H1 (cell line): ENCODE measurements around the gene PTMS. TPM values are rescaled to one million over a fixed set of nuclear protein-coding genes. Genes with fewer than 3 reads are reported as not detected.

Experiments used
- CTCF ChIA-PET: fragments of 300-600 bp; sonication (Branson Sonifier 250); formaldehyde crosslinking; loops from one replicate; lab custom pipeline; 2021; ENCODE audit not compliant: partially characterized antibody; lab: Charles Lee
- POLR2A ChIA-PET: fragments of 300-600 bp; sonication (Branson Sonifier 250); formaldehyde crosslinking; loops from one replicate; lab custom pipeline; 2021; ENCODE audit warnings: inconsistent platforms; ENCODE audit not compliant: partially characterized antibody; lab: Charles Lee
- DNase-seq, 2 experiments: peaks; one replicate each; pipeline versions ENCODE4 v3.0.0 to v3.0.0-alpha.2; 2010 to 2022; ENCODE audit warnings: low spot score in 2 of 2, low read depth in 1 of 2, mixed read lengths in 1 of 2
- FAIRE-seq: peaks from 2 replicates; lab custom pipeline; 2011; peaks lifted over from hg19 to GRCh38; lab: Jason Lieb, UNC
- H2AFZ ChIP-seq: 2 replicates; pipeline ENCODE4 v1.8.1; 2012; ENCODE audit warnings: low read length, inconsistent platforms
- H2AK5ac ChIP-seq: 2 replicates; pipeline ENCODE4 v1.6.1; 2013; ENCODE audit warnings: low read depth, low read length
- H2BK120ac ChIP-seq: replicated peaks from 2 replicates; pipeline ENCODE3; 2013; ENCODE audit warnings: low read depth, low read length, inconsistent platforms
- H2BK12ac ChIP-seq: 2 replicates; pipeline ENCODE4 v1.6.1; 2013; ENCODE audit warnings: low read depth, low read length
- H2BK15ac ChIP-seq: 2 replicates; pipeline ENCODE4 v1.6.1; 2013; ENCODE audit warnings: low read length
- H2BK20ac ChIP-seq: 2 replicates; pipeline ENCODE4 v1.6.1; 2013; ENCODE audit warnings: low read length
- H2BK5ac ChIP-seq: 2 replicates; pipeline ENCODE4 v1.6.1; 2013; ENCODE audit warnings: low read depth, low read length
- H3K14ac ChIP-seq: 2 replicates; pipeline ENCODE4 v1.6.1; 2013; ENCODE audit warnings: inconsistent platforms; ENCODE audit not compliant: insufficient read length
- H3K18ac ChIP-seq: 2 replicates; pipeline ENCODE4 v1.6.1; 2013; ENCODE audit warnings: low read length; ENCODE audit errors: extremely low read depth
- H3K23ac ChIP-seq: 2 replicates; pipeline ENCODE4 v1.6.1; 2013; ENCODE audit warnings: inconsistent platforms; ENCODE audit not compliant: insufficient read length
- H3K23me2 ChIP-seq: 2 replicates; pipeline ENCODE4 v1.6.1; 2013; ENCODE audit warnings: low read depth, low read length
- H3K27ac ChIP-seq: 2 replicates; pipeline ENCODE4 v1.6.1; 2011; ENCODE audit warnings: low read depth, low read length, inconsistent platforms
- H3K27me3 ChIP-seq, 4 experiments: replicated peaks in 1 of 4; 1 replicate in 1 of 4; 2 replicates in 3 of 4; pipeline versions ENCODE4 v1.6.1 to v1.8.1; 2011 to 2013; ENCODE audit warnings: low read length in 3 of 4, mild to moderate bottlenecking in 3 of 4, inconsistent platforms in 2 of 4, mixed read lengths in 2 of 4, moderate library complexity in 1 of 4; ENCODE audit not compliant: control insufficient read depth in 3 of 4, insufficient read depth in 3 of 4; ENCODE audit errors: extremely low read depth in 1 of 4
- H3K36me3 ChIP-seq, 4 experiments: 2 replicates each; pipeline versions ENCODE4 v1.6.1 to v1.8.1; 2011 to 2013; ENCODE audit warnings: mild to moderate bottlenecking in 4 of 4, low read length in 3 of 4, moderate library complexity in 2 of 4, control low read depth in 1 of 4, inconsistent platforms in 1 of 4; ENCODE audit not compliant: insufficient read depth in 4 of 4, control insufficient read depth in 2 of 4
- H3K4ac ChIP-seq: replicated peaks from 2 replicates; pipeline ENCODE3; 2013; ENCODE audit warnings: low read length, low read depth, mixed read lengths, inconsistent platforms; ENCODE audit not compliant: insufficient read length
- H3K4me1 ChIP-seq, 4 experiments: replicated peaks in 1 of 4; 1 replicate in 1 of 4; 2 replicates in 3 of 4; pipeline versions ENCODE4 v1.6.1 to v1.8.1; 2011 to 2013; ENCODE audit warnings: low read length in 3 of 4, inconsistent platforms in 2 of 4, mixed read lengths in 1 of 4; ENCODE audit not compliant: insufficient read depth in 4 of 4, control insufficient read depth in 3 of 4
- H3K4me2 ChIP-seq, 2 experiments: 2 replicates each; pipeline versions ENCODE4 v1.6.1 to v1.8.1; 2011 to 2013; ENCODE audit warnings: low read depth in 2 of 2, low read length in 2 of 2, control low read depth in 1 of 2, inconsistent platforms in 1 of 2, mild to moderate bottlenecking in 1 of 2; ENCODE audit not compliant: insufficient read depth in 1 of 2
- H3K4me3 ChIP-seq, 4 experiments: fragments of 200-600, 300-600 bp in 1 of 4; sonication (generic), shearing (Covaris generic), sonication (Bioruptor Twin) in 1 of 4; 2 replicates each; pipeline versions ENCODE4 v1.5.1 to v1.8.1; 2011 to 2016; ENCODE audit warnings: low read length in 4 of 4, low read depth in 3 of 4, control low read depth in 2 of 4, inconsistent platforms in 2 of 4, mild to moderate bottlenecking in 2 of 4, mixed read lengths in 1 of 4, moderate library complexity in 1 of 4; ENCODE audit not compliant: insufficient read depth in 2 of 4; ENCODE audit errors: extremely low read depth in 1 of 4
- H3K56ac ChIP-seq: replicated peaks from 2 replicates; pipeline ENCODE3; 2013; ENCODE audit warnings: low read depth, mild to moderate bottlenecking, mixed read lengths, low read length, inconsistent platforms; ENCODE audit not compliant: insufficient read length
- H3K79me1 ChIP-seq: 2 replicates; pipeline ENCODE4 v1.6.1; 2013; ENCODE audit warnings: low read depth, low read length, control low read depth
- H3K79me2 ChIP-seq, 2 experiments: 2 replicates each; pipeline versions ENCODE4 v1.6.1 to v1.8.1; 2012 to 2013; ENCODE audit warnings: low read length in 2 of 2, mild to moderate bottlenecking in 2 of 2, inconsistent platforms in 1 of 2; ENCODE audit not compliant: insufficient read depth in 2 of 2, control insufficient read depth in 1 of 2
- H3K9ac ChIP-seq, 4 experiments: replicated peaks in 1 of 4; 1 replicate in 1 of 4; 2 replicates in 3 of 4; pipeline versions ENCODE4 v1.6.1 to v1.8.1; 2011 to 2013; ENCODE audit warnings: low read depth in 3 of 4, low read length in 3 of 4, control low read depth in 2 of 4, mild to moderate bottlenecking in 2 of 4, moderate library complexity in 2 of 4, inconsistent platforms in 1 of 4; ENCODE audit errors: extremely low read depth in 1 of 4
- H3K9me3 ChIP-seq, 2 experiments: 2 replicates each; pipeline versions ENCODE4 v1.6.1 to v1.8.1; 2012 to 2013; ENCODE audit warnings: mild to moderate bottlenecking in 2 of 2, moderate library complexity in 2 of 2, control low read depth in 1 of 2, inconsistent platforms in 1 of 2, low read depth in 1 of 2, low read length in 1 of 2, mixed read lengths in 1 of 2; ENCODE audit not compliant: insufficient read depth in 2 of 2
- H4K20me1 ChIP-seq, 2 experiments: replicated peaks in 1 of 2; 2 replicates each; pipeline versions ENCODE3 to v1.8.1; 2011 to 2013; ENCODE audit warnings: inconsistent platforms in 2 of 2, low read length in 2 of 2, mild to moderate bottlenecking in 1 of 2; ENCODE audit not compliant: insufficient read depth in 2 of 2, control insufficient read depth in 1 of 2
- H4K5ac ChIP-seq: 2 replicates; pipeline ENCODE4 v1.6.1; 2013; ENCODE audit warnings: low read length, low read depth, mixed read lengths, inconsistent platforms; ENCODE audit not compliant: insufficient read length
- H4K8ac ChIP-seq: 2 replicates; pipeline ENCODE4 v1.8.0; 2013; ENCODE audit warnings: mild to moderate bottlenecking, moderate library complexity, low read length, inconsistent platforms; ENCODE audit not compliant: insufficient read depth; ENCODE audit errors: extremely low read depth
- H4K91ac ChIP-seq: replicated peaks from 2 replicates; pipeline ENCODE3; 2013; ENCODE audit warnings: low read length, mixed read lengths, inconsistent platforms; ENCODE audit not compliant: insufficient read length
- BACH1 ChIP-seq: IDR thresholded peaks from 2 replicates; pipeline ENCODE4 v1.6.1; 2012; ENCODE audit warnings: low read length, improper control_type of control experiment
- CEBPB ChIP-seq: IDR thresholded peaks from 2 replicates; pipeline ENCODE4 v1.6.1; 2012; ENCODE audit warnings: low read depth, low read length
- CTBP2 ChIP-seq: IDR thresholded peaks from 2 replicates; pipeline ENCODE4 v1.7.0; 2011; ENCODE audit warnings: borderline replicate concordance, mild to moderate bottlenecking, moderate library complexity, mixed read lengths, low read length; ENCODE audit not compliant: insufficient read depth, insufficient read length
- JUND ChIP-seq: IDR thresholded peaks from 2 replicates; pipeline ENCODE4 v1.6.1; 2011; ENCODE audit warnings: mild to moderate bottlenecking, improper control_type of control experiment, low read length
- KDM1A ChIP-seq: fragments of 200-600, 300-600 bp; sonication (generic); IDR thresholded peaks from 2 replicates; pipeline ENCODE4 v1.7.1; 2016; ENCODE audit warnings: mild to moderate bottlenecking, low read length, borderline replicate concordance
- KDM4A ChIP-seq: IDR thresholded peaks from one replicate; pipeline ENCODE4 v1.7.1; 2012; ENCODE audit warnings: low read depth, mild to moderate bottlenecking, moderate library complexity, low read length, inconsistent platforms; ENCODE audit not compliant: severe bottlenecking
- SIN3A ChIP-seq, 2 experiments: IDR thresholded peaks in 1 of 2; conservative IDR thresholded peaks in 1 of 2; 2 replicates each; pipeline ENCODE4 v1.6.1; 2011 to 2012; ENCODE audit warnings: low read length in 2 of 2, improper control_type of control experiment in 1 of 2, low read depth in 1 of 2, mild to moderate bottlenecking in 1 of 2
- SUZ12 ChIP-seq: fragments of 200-600 bp; sonication (generic); IDR thresholded peaks from 2 replicates; pipeline ENCODE4 v1.6.1; 2012; ENCODE audit warnings: mild to moderate bottlenecking, inconsistent platforms, low read length, moderate library complexity, mixed read lengths
- WGBS, 2 experiments: shearing (Covaris generic) in 1 of 2; methylation state at CpG; one replicate each; pipeline versions ENCODE4 v1.1.6 to v1.1.7; 2013 to 2015; ENCODE audit warnings: low lambda C conversion rate in 2 of 2, mixed read lengths in 2 of 2, inconsistent platforms in 1 of 2, low coverage in 1 of 2, missing lambda C conversion rate in 1 of 2; ENCODE audit not compliant: insufficient replicate concordance in 2 of 2, insufficient coverage in 1 of 2, insufficient read length in 1 of 2; ENCODE audit errors: extremely low coverage in 1 of 2, missing lambda C conversion rate in 1 of 2; 5-methylcytosine and 5-hydroxymethylcytosine counted together
- polyA plus RNA-seq, 7 experiments: library from polyadenylated mRNA; depleted of rRNA in 3 of 7; stranded (reverse) in 5 of 7; unstranded in 2 of 7; fragments of >200 nt in 5 of 7; fragments of 200-250 nt in 2 of 7; gene quantifications; 1 replicate in 5 of 7; 2 replicates in 1 of 7; 4 replicates in 1 of 7; pipeline versions ENCODE4 v1.2.1 to v1.2.3, GENCODE V29; 2011 to 2013; ENCODE audit warnings: missing spikeins in 2 of 7, mixed read lengths in 2 of 7
- total RNA-seq: library from RNA; stranded (reverse); fragmentation: NEBNext Ultra II Directional; extraction: Animal tissue kit (Norgen Biotek cat#: 25700); gene quantifications from 2 replicates; pipeline ENCODE4 v1.2.1, GENCODE V29; 2021
- TF ChIP-seq, protein P1 (sequence below), 3 experiments: IDR thresholded peaks; 1 replicate in 2 of 3; 2 replicates in 1 of 3; pipeline versions ENCODE4 v1.5.1 to v1.6.1; 2011; ENCODE audit warnings: low read length in 3 of 3, mild to moderate bottlenecking in 3 of 3, inconsistent platforms in 2 of 3, low read depth in 1 of 3, moderate library complexity in 1 of 3; ENCODE audit not compliant: insufficient read depth in 1 of 3; ENCODE audit errors: control extremely low read depth in 1 of 3
- TF ChIP-seq, protein P2 (sequence below): IDR thresholded peaks from 2 replicates; pipeline ENCODE4 v1.6.1; 2011; ENCODE audit warnings: low read length, improper control_type of control experiment

PTMS gene
- total and polyA plus RNA-seq, 2 of the 8 experiments (the other 6 are each of a cell fraction or from before 2014, with no cell fraction given): 444 to 553 TPM

DNA sequence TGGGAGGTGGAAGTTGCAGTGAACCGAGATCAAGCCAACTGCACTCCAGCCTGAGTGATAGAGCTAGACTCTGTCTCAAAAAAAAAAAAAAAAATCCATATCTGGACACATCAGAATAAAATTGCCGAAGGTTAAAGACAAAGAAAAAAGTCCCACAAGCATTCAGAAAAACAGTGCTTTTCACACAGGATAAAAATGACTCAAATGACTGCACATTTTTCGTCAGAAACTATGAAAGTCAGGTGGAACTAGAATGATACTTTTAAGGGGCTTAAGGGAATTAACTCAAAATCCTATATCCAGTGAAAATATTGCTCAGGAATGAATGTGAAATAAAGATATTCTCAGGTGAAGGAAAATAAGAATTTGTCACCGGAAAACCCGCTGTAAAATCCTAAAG is 29.4 kb upstream of the PTMS start:
- H3K9me3 ChIP-seq: no peaks in the 10 kb centered on the region
- no peak overlapping the region for H4K91ac ChIP-seq
- WGBS, 2 experiments: 74% methylated on average over 5 of the region's 5 CpGs; no CpG with 5 or more reads in 1 of the 2 experiments
- H3K18ac ChIP-seq: no peak overlapping the region
- H3K4ac ChIP-seq: no peak overlapping the region
- POLR2A ChIA-PET: no interaction called here
- no peak overlapping the region for H3K4me2 ChIP-seq
- H3K23me2 ChIP-seq: no peaks in the 10 kb centered on the region
- no peak overlapping the region for H2BK120ac ChIP-seq
- H3K36me3 ChIP-seq: peaks cover 0 to 4% (median under 1%) of the 10 kb centered on the region in 4 experiments; a peak in 3 of 8 replicates
- no peak overlapping the region for H3K9ac ChIP-seq
- H2BK15ac ChIP-seq: no peak overlapping the region
- H3K4me1 ChIP-seq: peaks cover 0 to 5% (median 0%) of the 10 kb centered on the region in 4 experiments; a peak in 1 of 7 replicates
- H3K14ac ChIP-seq: no peak overlapping the region
- CTCF ChIA-PET: interaction anchor here (0.6 to 3.0 kb wide), 12 partner anchors 8 to 179 kb away, joined by 3 to 22 read pairs (median 4); partner anchors contain the start of genes COPS7A and MLF2
- no peaks in the 10 kb centered on the region for H3K79me1 ChIP-seq
- H4K5ac ChIP-seq: no peak overlapping the region
- no peak overlapping the region for H3K27ac ChIP-seq
- H3K56ac ChIP-seq: no peak overlapping the region
- no peak overlapping the region for H3K4me3 ChIP-seq
- H3K27me3 ChIP-seq: no peaks in the 10 kb centered on the region
- no peak overlapping the region for H2BK5ac ChIP-seq
- H3K23ac ChIP-seq: no peak overlapping the region
- H2BK12ac ChIP-seq: no peak overlapping the region
- H2AK5ac ChIP-seq: no peak overlapping the region
- DNase-seq (no peak), FAIRE-seq (no peak)
- H2BK20ac ChIP-seq: no peak overlapping the region
- H4K8ac ChIP-seq: no peak overlapping the region
- no peak overlapping the region for H2AFZ ChIP-seq
- H4K20me1 ChIP-seq: no peaks in the 10 kb centered on the region
- no peaks in the 10 kb centered on the region for H3K79me2 ChIP-seq
- TF ChIP-seq CTBP2 (no peak), CEBPB (no peak), KDM4A (no peak), KDM1A (no peak), JUND (no peak), BACH1 (no peak), SIN3A (conservative IDR thresholded peaks at IDR 0.05 in 1 of 2, IDR thresholded peaks at IDR 0.05 in 1 of 2; ENCODE audit: low read depth in 1 of 2, low read length in 2 of 2) (no peak), SUZ12 (no peak)
- TF ChIP-seq, protein P1, sequence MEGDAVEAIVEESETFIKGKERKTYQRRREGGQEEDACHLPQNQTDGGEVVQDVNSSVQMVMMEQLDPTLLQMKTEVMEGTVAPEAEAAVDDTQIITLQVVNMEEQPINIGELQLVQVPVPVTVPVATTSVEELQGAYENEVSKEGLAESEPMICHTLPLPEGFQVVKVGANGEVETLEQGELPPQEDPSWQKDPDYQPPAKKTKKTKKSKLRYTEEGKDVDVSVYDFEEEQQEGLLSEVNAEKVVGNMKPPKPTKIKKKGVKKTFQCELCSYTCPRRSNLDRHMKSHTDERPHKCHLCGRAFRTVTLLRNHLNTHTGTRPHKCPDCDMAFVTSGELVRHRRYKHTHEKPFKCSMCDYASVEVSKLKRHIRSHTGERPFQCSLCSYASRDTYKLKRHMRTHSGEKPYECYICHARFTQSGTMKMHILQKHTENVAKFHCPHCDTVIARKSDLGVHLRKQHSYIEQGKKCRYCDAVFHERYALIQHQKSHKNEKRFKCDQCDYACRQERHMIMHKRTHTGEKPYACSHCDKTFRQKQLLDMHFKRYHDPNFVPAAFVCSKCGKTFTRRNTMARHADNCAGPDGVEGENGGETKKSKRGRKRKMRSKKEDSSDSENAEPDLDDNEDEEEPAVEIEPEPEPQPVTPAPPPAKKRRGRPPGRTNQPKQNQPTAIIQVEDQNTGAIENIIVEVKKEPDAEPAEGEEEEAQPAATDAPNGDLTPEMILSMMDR (IDR thresholded peaks at IDR 0.05; ENCODE audit: control extremely low read depth in 1 of 3, insufficient read depth in 1 of 3, low read depth in 1 of 3, low read length in 3 of 3): no peak
- TF ChIP-seq, protein P2, sequence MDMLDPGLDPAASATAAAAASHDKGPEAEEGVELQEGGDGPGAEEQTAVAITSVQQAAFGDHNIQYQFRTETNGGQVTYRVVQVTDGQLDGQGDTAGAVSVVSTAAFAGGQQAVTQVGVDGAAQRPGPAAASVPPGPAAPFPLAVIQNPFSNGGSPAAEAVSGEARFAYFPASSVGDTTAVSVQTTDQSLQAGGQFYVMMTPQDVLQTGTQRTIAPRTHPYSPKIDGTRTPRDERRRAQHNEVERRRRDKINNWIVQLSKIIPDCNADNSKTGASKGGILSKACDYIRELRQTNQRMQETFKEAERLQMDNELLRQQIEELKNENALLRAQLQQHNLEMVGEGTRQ: no peak
